Esophagus muscularis mucosa (tissue), 4 donors: Measurements from ENCODE around the gene ATP1A1.

Experiments used
- EP300 ChIP-seq: sonication (generic); formaldehyde crosslinking; IDR thresholded peaks from one replicate; pipeline ENCODE4 v1.6.1; 2017; ENCODE audit warnings: antibody characterized with exemption
- POLR2A ChIP-seq: fragments of 450-650 bp; IDR thresholded peaks from one replicate; pipeline ENCODE4 v1.6.1; 2017; ENCODE audit warnings: antibody characterized with exemption, moderate library complexity, mild to moderate bottlenecking, low read depth
- TF ChIP-seq, protein P1 (sequence below), 3 experiments: fragments of 200-600 bp in 2 of 3; fragments of 450-650 bp in 1 of 3; sonication (generic) in 2 of 3; IDR thresholded peaks; one replicate each; pipeline ENCODE4 v1.5.1; 2017 to 2019; ENCODE audit warnings: antibody characterized with exemption in 3 of 3, mild to moderate bottlenecking in 2 of 3, moderate library complexity in 1 of 3

- TF ChIP-seq, protein P1, sequence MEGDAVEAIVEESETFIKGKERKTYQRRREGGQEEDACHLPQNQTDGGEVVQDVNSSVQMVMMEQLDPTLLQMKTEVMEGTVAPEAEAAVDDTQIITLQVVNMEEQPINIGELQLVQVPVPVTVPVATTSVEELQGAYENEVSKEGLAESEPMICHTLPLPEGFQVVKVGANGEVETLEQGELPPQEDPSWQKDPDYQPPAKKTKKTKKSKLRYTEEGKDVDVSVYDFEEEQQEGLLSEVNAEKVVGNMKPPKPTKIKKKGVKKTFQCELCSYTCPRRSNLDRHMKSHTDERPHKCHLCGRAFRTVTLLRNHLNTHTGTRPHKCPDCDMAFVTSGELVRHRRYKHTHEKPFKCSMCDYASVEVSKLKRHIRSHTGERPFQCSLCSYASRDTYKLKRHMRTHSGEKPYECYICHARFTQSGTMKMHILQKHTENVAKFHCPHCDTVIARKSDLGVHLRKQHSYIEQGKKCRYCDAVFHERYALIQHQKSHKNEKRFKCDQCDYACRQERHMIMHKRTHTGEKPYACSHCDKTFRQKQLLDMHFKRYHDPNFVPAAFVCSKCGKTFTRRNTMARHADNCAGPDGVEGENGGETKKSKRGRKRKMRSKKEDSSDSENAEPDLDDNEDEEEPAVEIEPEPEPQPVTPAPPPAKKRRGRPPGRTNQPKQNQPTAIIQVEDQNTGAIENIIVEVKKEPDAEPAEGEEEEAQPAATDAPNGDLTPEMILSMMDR (IDR thresholded peaks at IDR 0.05): no peak
- TF ChIP-seq EP300: no peak
- TF ChIP-seq POLR2A: no peak
These were observed 48.6 kb upstream of the ATP1A1 start for GRCh38 chr1:116324411-116324810.
